Gastroesophageal sphincter (tissue), 4 donors: ENCODE data around the gene NOTCH4. TPM values are rescaled to one million over a fixed set of nuclear protein-coding genes. Genes with fewer than 3 reads are reported as not detected.

Experiments
- ATAC-seq: fragments of 150-250 bp; one replicate; pipeline ENCODE4 v1.9.1; 2016; ENCODE audit warnings: mild to moderate bottlenecking, moderate library complexity
- H3K27ac ChIP-seq, 4 donors: fragments of 200-600 bp; sonication (generic) in 3 of 4; 1 replicate in 3 of 4; 2 replicates in 1 of 4; pipeline ENCODE4 v1.5.1; 2016 to 2019
- H3K27me3 ChIP-seq: fragments of 200-600 bp; sonication (generic); one replicate; pipeline ENCODE4 v1.5.1; 2019
- H3K36me3 ChIP-seq, 2 donors: fragments of 200-600 bp; sonication (generic); one replicate each; pipeline ENCODE4 v1.5.1; 2019; ENCODE audit warnings: control low read depth in 1 of 2
- H3K4me1 ChIP-seq, 3 donors: fragments of 200-600 bp; sonication (generic); 1 replicate in 2 of 3; 2 replicates in 1 of 3; pipeline ENCODE4 v1.5.1; 2016 to 2019; ENCODE audit warnings: control low read depth in 2 of 3
- H3K4me3 ChIP-seq, 2 donors: fragments of 200-600 bp; sonication (generic); one replicate each; pipeline ENCODE4 v1.5.1; 2019; ENCODE audit warnings: mild to moderate bottlenecking in 1 of 2, moderate library complexity in 1 of 2
- H3K9me3 ChIP-seq, 3 donors: fragments of 200-600 bp; sonication (generic); one replicate each; pipeline ENCODE4 v1.5.1; 2017 to 2019; ENCODE audit warnings: control low read depth in 2 of 3
- EP300 ChIP-seq: sonication (generic); formaldehyde crosslinking; IDR thresholded peaks from one replicate; pipeline ENCODE4 v1.6.1; 2017; ENCODE audit warnings: antibody characterized with exemption, mild to moderate bottlenecking
- POLR2A ChIP-seq, 2 donors: fragments of 450-650 bp; IDR thresholded peaks; one replicate each; pipeline ENCODE4 v1.6.1; 2017; ENCODE audit warnings: antibody characterized with exemption in 2 of 2, mild to moderate bottlenecking in 2 of 2, moderate library complexity in 1 of 2
- POLR2AphosphoS5 ChIP-seq: sonication (generic); formaldehyde crosslinking; IDR thresholded peaks from one replicate; pipeline ENCODE4 v1.6.1; 2017; ENCODE audit warnings: antibody characterized with exemption
- WGBS, 2 donors: methylation state at CpG; one replicate each; pipeline ENCODE4 v1.1.5; 2018; ENCODE audit warnings: low coverage in 1 of 2; 5-methylcytosine and 5-hydroxymethylcytosine counted together
- total RNA-seq, 4 donors: library from RNA; depleted of rRNA; stranded (reverse); fragments of >200 nt; gene quantifications; one replicate each; pipeline ENCODE4 v1.1.0, GENCODE V29; 2016
- TF ChIP-seq, protein P1 (sequence below), 4 experiments: fragments of 200-600 bp in 2 of 4; fragments of 450-650 bp in 2 of 4; sonication (generic) in 1 of 4; IDR thresholded peaks; one replicate each; pipeline ENCODE4 v1.5.1; 2017 to 2019; ENCODE audit warnings: antibody characterized with exemption in 4 of 4, mild to moderate bottlenecking in 2 of 4, moderate library complexity in 2 of 4

Gene NOTCH4
- total RNA-seq, 4 donors from 2014 or later, result 10.9 to 26.0 (median 13.2) TPM

DNA sequence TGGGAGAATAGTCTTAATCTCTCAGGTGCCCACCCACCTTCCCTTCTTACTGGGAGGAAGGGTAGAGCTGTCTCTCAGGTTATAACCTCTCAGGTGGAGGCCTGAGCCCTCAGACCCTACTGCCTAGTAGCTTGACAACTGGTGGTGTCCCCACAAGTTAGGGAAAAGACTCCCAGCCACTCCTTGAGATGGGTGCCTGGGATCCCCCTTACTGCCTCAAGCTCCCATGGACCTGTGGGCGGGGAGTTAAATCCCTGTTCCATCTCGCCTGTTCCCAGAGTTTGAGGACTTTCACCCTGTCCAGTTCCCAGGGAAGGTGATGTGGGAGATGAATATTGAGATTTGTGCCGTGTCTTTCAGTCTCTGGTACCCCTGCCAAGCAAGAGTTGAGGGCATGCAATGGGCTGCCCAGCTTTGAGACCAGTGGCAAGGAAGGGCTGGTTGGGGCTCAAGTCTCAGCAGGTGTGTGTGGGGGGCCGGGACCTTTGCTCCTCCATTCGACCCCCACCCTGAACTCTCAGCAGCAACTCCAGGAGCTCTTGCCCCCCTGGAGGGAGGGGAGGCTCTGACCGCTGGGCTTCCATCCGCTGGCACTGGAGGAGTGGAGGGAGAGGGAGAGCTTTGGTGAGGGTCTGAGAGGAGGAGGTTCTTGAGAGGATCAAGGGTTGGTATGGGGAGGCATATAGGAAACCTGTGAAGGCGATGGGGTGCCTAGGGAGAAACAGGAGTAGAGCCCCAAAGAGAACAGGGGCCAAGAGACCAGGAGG, 32.8 kb downstream of the NOTCH4 start:
- H3K4me1 ChIP-seq, result peaks cover 0 to 83% (median 37%) of the 10 kb centered on the region in 3 donors

DNA sequence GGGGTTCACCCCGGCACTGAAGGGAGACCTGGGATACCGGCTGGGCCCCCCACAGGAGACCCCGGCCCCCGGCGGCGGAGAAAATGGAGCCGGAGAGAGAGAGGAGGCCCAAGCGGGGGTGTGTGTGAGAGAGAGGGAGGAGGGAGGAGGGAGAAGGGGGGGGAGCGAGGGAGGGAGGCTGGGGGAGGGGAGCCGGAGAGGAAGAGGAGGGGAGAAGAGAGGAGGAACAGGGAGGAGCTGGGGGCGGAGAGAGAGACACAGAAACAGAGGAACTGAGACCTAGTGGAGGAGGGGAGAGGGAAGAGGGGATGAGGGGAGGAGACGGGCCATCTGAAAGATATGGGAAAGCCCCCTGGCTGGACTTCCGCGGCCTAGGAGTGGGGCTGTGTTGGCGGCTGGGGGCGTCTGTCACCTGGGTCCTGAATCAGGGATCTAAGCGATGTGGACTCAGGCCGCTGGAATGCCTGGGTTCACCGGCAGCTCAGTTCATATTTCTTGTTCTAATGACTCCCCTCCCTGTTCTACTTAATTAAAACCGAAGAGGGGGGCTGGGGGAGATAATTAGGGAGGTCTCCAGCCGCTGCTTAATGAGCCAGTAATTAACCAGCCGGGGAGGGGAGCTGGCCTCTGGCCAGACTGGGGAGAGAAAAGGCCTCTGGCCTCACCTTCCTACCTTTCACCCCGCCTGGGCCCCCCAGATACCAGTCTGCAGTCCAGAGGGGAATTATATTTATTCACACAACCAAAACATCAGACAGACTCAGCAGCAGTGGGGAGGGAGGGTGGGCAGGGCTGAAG, 33.6 kb downstream of the NOTCH4 start, which contains the start of gene PBX2:
TSS of gene PBX2 (minus strand) at position 149 of the 798 bp plus-strand sequence. CDS start 287 bp downstream, outside the sequence.
- Histone ChIP-seq H3K4me3 (peak within 1 kb of the TSS; percentile 89 to 98), H3K4me1 (peaks cover 0 to 88% (median 41%) of the 10 kb centered on the region in 3 donors), H3K27ac (peak within 1 kb of the TSS; percentile 97 to 99 (median 98)), H3K36me3 (peaks cover 0 to 23% of the 10 kb centered on the region in 2 donors), H3K9me3 (no peaks in the 10 kb centered on the region), H3K27me3 (no peaks in the 10 kb centered on the region)
- WGBS, 2 donors, result 0% methylated on average over 3 to 8 of the region's 23 CpGs
- TF ChIP-seq EP300 (no peak), POLR2A (IDR thresholded peaks at IDR 0.05) (peak; percentile 52 to 73), POLR2AphosphoS5 (peak; percentile 44)
- TF ChIP-seq, protein P1, sequence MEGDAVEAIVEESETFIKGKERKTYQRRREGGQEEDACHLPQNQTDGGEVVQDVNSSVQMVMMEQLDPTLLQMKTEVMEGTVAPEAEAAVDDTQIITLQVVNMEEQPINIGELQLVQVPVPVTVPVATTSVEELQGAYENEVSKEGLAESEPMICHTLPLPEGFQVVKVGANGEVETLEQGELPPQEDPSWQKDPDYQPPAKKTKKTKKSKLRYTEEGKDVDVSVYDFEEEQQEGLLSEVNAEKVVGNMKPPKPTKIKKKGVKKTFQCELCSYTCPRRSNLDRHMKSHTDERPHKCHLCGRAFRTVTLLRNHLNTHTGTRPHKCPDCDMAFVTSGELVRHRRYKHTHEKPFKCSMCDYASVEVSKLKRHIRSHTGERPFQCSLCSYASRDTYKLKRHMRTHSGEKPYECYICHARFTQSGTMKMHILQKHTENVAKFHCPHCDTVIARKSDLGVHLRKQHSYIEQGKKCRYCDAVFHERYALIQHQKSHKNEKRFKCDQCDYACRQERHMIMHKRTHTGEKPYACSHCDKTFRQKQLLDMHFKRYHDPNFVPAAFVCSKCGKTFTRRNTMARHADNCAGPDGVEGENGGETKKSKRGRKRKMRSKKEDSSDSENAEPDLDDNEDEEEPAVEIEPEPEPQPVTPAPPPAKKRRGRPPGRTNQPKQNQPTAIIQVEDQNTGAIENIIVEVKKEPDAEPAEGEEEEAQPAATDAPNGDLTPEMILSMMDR (IDR thresholded peaks at IDR 0.05), result no peak
- peak; percentile 74 for ATAC-seq

More for the DNA sequence above, 32.8 kb downstream of the NOTCH4 start:
- ATAC-seq, result no peak
- 67% methylated on average over 3 of the region's 8 CpGs; no CpG with 5 or more reads in 1 of the 2 donors for WGBS, 2 donors
- TF ChIP-seq, protein P1 (IDR thresholded peaks at IDR 0.05), result no peak
- Histone ChIP-seq H3K4me3 (peak overlapping the region; percentile 89 to 98), H3K9me3 (no peaks in the 10 kb centered on the region), H3K27me3 (no peaks in the 10 kb centered on the region), H3K27ac (peak overlapping the region; percentile 97 to 99 (median 98)), H3K36me3 (peaks cover 0 to 21% of the 10 kb centered on the region in 2 donors)

DNA sequence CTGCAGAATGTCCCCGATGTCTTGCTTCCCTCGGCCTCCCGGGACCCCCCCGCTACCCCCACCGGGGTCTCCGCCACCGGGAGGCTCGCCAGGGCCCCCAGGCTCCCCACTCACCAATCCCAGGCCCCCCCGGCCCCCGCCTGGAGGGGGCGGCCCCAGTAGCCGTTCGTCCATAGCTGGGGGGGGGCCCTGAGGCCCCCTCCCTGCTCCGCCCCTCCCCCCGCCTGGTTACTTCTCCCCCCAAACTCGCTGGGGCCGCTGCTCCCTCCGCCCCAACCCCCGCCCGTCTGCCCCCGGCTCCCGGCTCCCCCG, 34.2 kb downstream of the NOTCH4 start:
- peaks cover 0 to 88% (median 38%) of the 10 kb centered on the region in 3 donors for H3K4me1 ChIP-seq

DNA sequence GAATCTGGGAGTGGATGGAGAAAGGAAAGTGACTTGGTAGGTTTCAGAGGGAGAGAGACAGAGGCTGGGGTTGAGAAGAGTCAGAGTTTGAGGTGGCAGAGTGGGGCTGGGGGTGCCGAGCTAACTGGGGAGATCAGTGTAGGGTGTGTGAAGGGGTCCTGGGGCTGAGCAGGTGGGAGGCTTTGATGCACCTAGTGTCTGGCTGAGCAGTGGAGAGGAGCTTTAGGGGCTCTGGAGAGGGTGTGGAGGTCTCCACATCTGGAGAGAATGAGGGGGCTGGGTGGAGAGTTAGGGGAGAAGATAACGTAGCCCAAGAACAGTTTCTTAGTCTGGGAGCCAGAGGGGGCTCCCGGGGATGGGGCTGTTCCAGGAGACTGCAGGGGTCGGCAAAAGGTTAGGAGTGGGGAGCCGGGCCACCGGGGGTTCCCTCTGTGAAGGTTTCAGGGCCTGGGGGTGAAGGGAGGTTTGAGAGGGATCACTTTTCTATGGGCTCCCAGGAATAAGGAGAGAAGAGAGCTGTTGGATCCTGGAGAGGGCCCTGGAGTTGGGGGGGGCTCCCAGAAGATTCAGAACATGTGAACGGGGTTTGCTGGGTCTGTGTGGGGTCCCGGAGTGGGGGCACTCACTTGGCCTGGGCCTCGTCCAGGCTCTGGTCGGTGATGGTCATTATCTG, 34.7 kb downstream of the NOTCH4 start:
- peak overlapping the region; percentile 97 to 99 (median 98) for H3K27ac ChIP-seq
- peaks cover 0 to 23% of the 10 kb centered on the region in 2 donors for H3K36me3 ChIP-seq
- H3K4me1 ChIP-seq, result peaks cover 0 to 88% (median 34%) of the 10 kb centered on the region in 3 donors
- ATAC-seq, result no peak
- TF ChIP-seq POLR2A (IDR thresholded peaks at IDR 0.05) (no peak), POLR2AphosphoS5 (no peak), EP300 (no peak)
- TF ChIP-seq, protein P1 (IDR thresholded peaks at IDR 0.05), result no peak
- no peaks in the 10 kb centered on the region for H3K9me3 ChIP-seq
- H3K4me3 ChIP-seq, result peak overlapping the region; percentile 89 to 98
- no peaks in the 10 kb centered on the region for H3K27me3 ChIP-seq
- 0 to 4% methylated on average over 6 of the region's 10 CpGs for WGBS, 2 donors

More for the DNA sequence above, 34.2 kb downstream of the NOTCH4 start:
- no peak for TF ChIP-seq POLR2A (IDR thresholded peaks at IDR 0.05)
- no peak for TF ChIP-seq POLR2AphosphoS5
- Histone ChIP-seq H3K9me3 (no peaks in the 10 kb centered on the region), H3K36me3 (peaks cover 0 to 23% of the 10 kb centered on the region in 2 donors), H3K27me3 (no peaks in the 10 kb centered on the region), H3K27ac (peak overlapping the region; percentile 97 to 99 (median 98)), H3K4me3 (peak overlapping the region; percentile 89 to 98)
- WGBS, 2 donors, result 0% methylated on average over 1 of the region's 23 CpGs; no CpG with 5 or more reads in 1 of the 2 donors
- no peak for ATAC-seq
